ENCODE measurements around the gene PPIL6. TPM values are rescaled to one million over a fixed set of nuclear protein-coding genes. Genes with fewer than 3 reads are reported as not detected.

Gene PPIL6
- total RNA-seq, 4 donors from 2014 or later, result 0.64 to 4.0 (median 1.9) TPM; not detected in 1

DNA sequence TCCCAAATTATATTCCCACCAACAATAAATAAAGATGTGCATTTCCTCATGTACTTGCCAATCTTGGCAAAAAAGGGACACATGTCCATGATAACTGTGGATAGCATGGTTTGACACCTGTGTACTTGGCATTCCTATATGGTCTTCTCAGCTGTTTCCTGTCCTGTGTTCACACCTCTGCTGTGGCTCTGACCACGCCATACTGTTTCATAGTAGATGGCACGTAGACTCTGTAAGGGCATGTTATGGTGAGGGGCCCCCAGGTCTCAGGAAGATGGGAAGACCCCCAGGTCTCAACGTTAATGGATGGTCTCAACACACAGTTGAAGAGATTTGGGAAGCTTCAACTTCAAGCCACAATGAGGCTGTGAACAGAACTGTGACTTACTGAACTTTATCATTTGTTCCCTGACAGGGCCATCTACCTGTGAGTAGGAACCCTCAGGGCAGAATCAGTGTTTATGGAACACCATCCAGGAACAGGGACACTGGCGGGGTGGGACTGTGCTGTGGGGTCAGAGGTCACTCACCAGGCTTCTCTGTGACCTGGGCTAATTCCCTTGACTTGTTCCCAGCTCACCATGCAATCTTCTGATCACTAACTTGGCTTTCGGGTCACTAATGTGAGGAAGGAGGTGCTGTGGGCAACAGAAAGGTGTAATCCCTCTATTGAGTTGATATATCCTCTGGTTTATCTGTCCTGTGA is 30.8 kb upstream of the PPIL6 start:
- in situ Hi-C loops (cut with MboI; ENCODE audit: low pct_ligation_motif_present in 1 of 4, low pct_unique_long_range_greater_than_20kb in 1 of 4, low sequenced_read_pairs in 3 of 4), result no loop called here
- intact Hi-C loops (cut with DNase I; ENCODE audit: low total_unique reads), result no loop called here
- no peak overlapping the region for H3K4me3 ChIP-seq
- H3K27me3 ChIP-seq, result no peaks in the 10 kb centered on the region
- WGBS, 2 donors (ENCODE audit: low coverage in 1 of 2), result 91% methylated on average over 5 of the region's 5 CpGs; no CpG with 5 or more reads in 1 of the 2 donors
- H3K36me3 ChIP-seq, result peaks cover 0 to 25% (median 6%) of the 10 kb centered on the region in 4 donors
- TF ChIP-seq POLR2AphosphoS5 (IDR thresholded peaks at IDR 0.05) (no peak), EP300 (IDR thresholded peaks at IDR 0.05; ENCODE audit: low read depth) (no peak), POLR2A (IDR thresholded peaks at IDR 0.05) (no peak)
- TF ChIP-seq, protein P1, sequence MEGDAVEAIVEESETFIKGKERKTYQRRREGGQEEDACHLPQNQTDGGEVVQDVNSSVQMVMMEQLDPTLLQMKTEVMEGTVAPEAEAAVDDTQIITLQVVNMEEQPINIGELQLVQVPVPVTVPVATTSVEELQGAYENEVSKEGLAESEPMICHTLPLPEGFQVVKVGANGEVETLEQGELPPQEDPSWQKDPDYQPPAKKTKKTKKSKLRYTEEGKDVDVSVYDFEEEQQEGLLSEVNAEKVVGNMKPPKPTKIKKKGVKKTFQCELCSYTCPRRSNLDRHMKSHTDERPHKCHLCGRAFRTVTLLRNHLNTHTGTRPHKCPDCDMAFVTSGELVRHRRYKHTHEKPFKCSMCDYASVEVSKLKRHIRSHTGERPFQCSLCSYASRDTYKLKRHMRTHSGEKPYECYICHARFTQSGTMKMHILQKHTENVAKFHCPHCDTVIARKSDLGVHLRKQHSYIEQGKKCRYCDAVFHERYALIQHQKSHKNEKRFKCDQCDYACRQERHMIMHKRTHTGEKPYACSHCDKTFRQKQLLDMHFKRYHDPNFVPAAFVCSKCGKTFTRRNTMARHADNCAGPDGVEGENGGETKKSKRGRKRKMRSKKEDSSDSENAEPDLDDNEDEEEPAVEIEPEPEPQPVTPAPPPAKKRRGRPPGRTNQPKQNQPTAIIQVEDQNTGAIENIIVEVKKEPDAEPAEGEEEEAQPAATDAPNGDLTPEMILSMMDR (IDR thresholded peaks at IDR 0.05), result no peak
- H3K27ac ChIP-seq, result no peak overlapping the region
- H3K9me3 ChIP-seq, result no peaks in the 10 kb centered on the region
- DNase-seq, result no peak
- peaks cover 0 to 17% (median 3%) of the 10 kb centered on the region in 4 donors for H3K4me1 ChIP-seq

DNA sequence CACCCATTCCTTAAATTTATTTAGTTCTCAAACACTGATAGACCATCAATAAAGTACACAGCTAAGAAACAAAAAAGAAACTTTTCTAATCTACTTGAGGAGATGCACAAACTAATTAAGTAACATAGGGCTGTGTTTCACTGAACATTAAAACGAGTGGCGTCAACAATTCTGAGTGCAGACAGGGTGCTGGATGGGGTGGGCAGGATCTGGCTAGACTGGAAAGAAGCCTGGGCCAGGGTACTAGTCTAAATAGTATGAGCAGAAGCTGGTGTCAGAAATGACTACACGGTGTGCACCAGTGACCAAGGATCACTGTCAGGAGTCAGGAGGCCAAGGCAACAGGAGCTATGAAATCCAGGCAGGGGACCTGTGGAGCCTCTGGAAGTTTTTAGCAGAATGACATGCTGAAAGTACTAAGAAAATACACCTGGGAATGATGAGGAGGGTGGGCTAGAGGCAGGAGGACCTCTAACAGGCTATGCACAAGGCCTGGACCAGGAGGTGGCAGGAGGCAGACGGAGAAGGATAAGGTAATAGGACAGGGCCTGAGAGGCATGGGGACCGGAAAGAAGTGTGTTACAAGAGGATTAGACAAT is 29.3 kb upstream of the PPIL6 start:
- in situ Hi-C loops (cut with MboI; ENCODE audit: low pct_ligation_motif_present in 1 of 4, low pct_unique_long_range_greater_than_20kb in 1 of 4, low sequenced_read_pairs in 3 of 4) (no loop called here), intact Hi-C loops (cut with DNase I; ENCODE audit: low total_unique reads) (no loop called here)
- 91 to 95% methylated on average over 4 to 5 of the region's 5 CpGs for WGBS, 2 donors (ENCODE audit: low coverage in 1 of 2)
- H3K4me1 ChIP-seq, result peaks cover 0 to 17% (median 4%) of the 10 kb centered on the region in 4 donors
- no peak overlapping the region for H3K27ac ChIP-seq
- no peak overlapping the region for H3K4me3 ChIP-seq
- no peak for DNase-seq
- no peaks in the 10 kb centered on the region for H3K9me3 ChIP-seq
- peaks cover 0 to 34% (median 11%) of the 10 kb centered on the region in 4 donors for H3K36me3 ChIP-seq
- TF ChIP-seq EP300 (IDR thresholded peaks at IDR 0.05; ENCODE audit: low read depth) (no peak), POLR2AphosphoS5 (IDR thresholded peaks at IDR 0.05) (no peak), POLR2A (IDR thresholded peaks at IDR 0.05) (no peak)
- TF ChIP-seq, protein P1 (IDR thresholded peaks at IDR 0.05), result no peak
- no peaks in the 10 kb centered on the region for H3K27me3 ChIP-seq

DNA sequence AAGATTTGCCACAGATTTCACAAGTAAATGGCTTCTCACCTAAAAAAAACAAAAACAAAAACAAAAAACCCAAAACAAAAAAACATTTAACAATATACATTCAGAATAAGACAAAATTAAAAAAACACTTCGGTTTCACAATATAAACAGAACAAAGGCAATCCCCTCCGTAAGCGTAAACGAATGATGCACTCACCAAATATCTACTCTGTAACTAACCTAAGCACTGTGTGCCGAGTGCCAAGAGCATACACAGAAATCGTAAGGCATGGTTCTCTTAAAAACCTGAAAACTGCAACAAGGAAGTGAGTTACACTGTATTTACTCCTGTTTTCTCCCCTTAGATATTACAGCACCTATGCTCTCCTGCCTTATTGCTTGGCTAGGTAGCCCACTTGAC is 27.3 kb upstream of the PPIL6 start:
- in situ Hi-C loops (cut with MboI; ENCODE audit: low pct_ligation_motif_present in 1 of 4, low pct_unique_long_range_greater_than_20kb in 1 of 4, low sequenced_read_pairs in 3 of 4) (no loop called here), intact Hi-C loops (cut with DNase I; ENCODE audit: low total_unique reads) (no loop called here)
- Histone ChIP-seq H3K4me3 (no peak overlapping the region), H3K27ac (no peak overlapping the region), H3K36me3 (peaks cover 0 to 27% (median 6%) of the 10 kb centered on the region in 4 donors), H3K9me3 (no peaks in the 10 kb centered on the region), H3K4me1 (peaks cover 0 to 17% (median 4%) of the 10 kb centered on the region in 4 donors), H3K27me3 (no peaks in the 10 kb centered on the region)
- 78% methylated on average over 5 to 6 of the region's 6 CpGs for WGBS, 2 donors (ENCODE audit: low coverage in 1 of 2)
- TF ChIP-seq EP300 (IDR thresholded peaks at IDR 0.05; ENCODE audit: low read depth) (no peak), POLR2A (IDR thresholded peaks at IDR 0.05) (no peak)
- DNase-seq, result no peak

DNA sequence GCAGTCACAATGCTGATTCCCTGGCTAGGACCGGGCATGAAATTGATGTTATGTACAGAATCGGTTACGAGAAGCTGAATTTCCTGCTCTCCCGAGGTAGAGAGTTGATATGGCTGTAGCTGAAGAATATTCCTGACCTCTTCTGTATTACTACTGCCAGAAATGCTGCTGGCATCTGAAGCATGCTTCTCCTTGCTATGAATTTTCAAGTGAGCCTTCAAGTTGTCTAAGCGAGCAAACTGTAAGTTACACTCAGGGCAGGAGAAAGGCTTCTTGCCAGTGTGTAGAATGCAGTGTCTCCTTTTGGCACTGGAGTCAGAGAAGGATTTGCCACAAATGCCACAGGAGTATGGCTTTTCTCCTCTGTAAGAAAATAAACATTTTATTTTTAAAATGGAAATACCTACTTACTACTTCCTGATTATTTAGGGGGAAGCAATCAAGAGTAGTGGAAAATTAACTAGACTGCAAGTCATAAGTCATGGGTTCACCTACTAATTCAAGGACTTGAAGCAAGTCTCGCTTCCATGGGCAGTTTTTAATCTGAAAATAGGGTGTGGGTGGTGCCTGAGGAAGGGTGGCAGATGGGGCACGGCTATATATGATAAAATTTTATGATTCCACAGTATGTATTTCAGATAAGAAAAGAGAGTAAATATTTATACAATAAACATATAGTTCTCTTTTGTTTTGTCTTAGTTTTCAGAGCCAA is 25.9 kb upstream of the PPIL6 start:
- Histone ChIP-seq H3K4me3 (no peak overlapping the region), H3K27ac (peak overlapping the region; percentile 29 to 71 (median 48)), H3K36me3 (peaks cover 0 to 34% (median 7%) of the 10 kb centered on the region in 4 donors), H3K4me1 (peaks cover 0 to 17% (median 4%) of the 10 kb centered on the region in 4 donors), H3K27me3 (no peaks in the 10 kb centered on the region), H3K9me3 (no peaks in the 10 kb centered on the region)
- in situ Hi-C loops (cut with MboI; ENCODE audit: low pct_ligation_motif_present in 1 of 4, low pct_unique_long_range_greater_than_20kb in 1 of 4, low sequenced_read_pairs in 3 of 4) (no loop called here), intact Hi-C loops (cut with DNase I; ENCODE audit: low total_unique reads) (no loop called here)
- WGBS, 2 donors (ENCODE audit: low coverage in 1 of 2), result 68 to 71% methylated on average over 6 to 7 of the region's 7 CpGs
- no peak for DNase-seq
- TF ChIP-seq POLR2A (IDR thresholded peaks at IDR 0.05) (no peak), EP300 (IDR thresholded peaks at IDR 0.05; ENCODE audit: low read depth) (no peak), POLR2AphosphoS5 (IDR thresholded peaks at IDR 0.05) (no peak)
- TF ChIP-seq, protein P1 (IDR thresholded peaks at IDR 0.05), result no peak

All from transverse colon (tissue), 4 donors.